ENCODE data around the gene MED12.

MED12 gene

DNA sequence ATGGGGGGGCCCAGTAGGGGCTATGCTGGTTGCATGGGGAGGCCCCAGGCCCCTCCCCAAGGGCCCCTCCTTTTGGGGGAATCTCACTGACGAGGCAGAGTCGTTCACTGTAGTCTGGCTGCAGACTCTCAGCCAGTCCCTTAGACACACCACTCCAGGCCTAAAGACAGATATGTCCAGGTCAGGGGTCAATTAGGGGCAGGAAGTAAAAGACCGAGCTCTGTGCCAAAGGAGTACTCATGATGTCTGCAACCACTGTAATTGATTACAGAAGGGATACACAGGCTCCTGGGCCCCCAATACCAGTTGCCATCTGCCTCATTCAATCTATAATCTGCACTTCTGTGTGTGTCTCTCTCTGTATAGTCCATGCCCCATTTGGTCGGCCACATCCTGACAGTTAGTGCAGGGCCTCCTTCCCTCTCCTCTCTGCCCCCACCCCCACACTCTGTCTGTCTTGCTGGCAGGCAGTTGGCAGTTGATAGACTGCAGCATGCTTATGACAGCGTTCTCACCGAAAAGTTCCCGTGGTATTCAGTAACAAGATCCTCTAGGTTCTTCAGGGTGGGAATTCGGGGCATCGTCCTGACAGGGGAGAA is 10.5 kb upstream of the MED12 start:
- peak; percentile 82 for DNase-seq

DNA sequence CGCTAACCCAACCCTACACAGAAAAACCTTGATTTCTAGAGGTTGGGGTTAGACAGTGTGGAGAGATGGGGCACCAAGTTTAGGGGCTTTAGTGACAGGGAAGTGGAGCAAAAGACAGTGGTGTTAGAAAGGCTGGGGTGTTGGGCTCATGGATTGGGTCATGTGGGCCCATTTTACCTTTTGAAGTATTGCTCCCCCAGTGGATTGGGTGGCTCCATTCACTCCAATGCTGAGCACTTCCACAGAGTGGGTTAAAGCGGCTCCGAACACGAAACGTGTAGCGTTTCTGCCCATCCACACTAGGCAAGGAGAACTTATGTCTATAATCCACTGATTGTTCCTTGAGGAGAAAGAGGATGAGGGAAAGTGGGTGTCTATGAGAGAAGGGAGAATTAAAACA is 9.3 kb upstream of the MED12 start:
- DNase-seq = peak; percentile 29

GRCh38 chrX:71111141-71111843 is 7.1 kb upstream of the MED12 start, which contains the start of gene IL2RG:
Gene IL2RG, minus strand, starts transcription at chrX:71111577. Its CDS starts 38 bp downstream, at chrX:71111539.
- peak; percentile 76 for DNase-seq

DNA sequence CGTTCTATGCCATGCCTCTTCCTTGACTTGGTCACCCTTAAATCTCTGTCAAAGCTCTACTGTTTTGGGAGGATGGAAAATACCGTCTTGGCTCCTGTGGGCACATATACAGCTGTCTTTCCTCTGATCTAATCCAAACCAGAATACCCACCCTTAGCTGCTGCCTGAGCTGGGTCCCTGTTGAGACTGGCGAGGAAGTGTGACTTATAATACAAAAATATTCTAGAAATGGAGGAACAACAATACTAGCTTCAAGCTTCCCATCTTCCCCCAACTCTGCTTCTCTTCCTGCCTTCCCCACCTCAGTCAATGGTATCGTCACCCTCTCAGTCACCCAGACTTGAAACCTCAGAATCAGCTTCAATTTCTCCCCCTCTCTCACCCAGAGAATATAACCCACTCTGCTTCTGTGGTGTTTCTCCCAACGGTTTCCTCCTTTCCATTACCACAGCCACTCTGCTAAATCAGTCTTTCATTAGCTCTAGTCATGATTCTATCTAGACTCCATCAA is 6.4 kb upstream of the MED12 start:
- DNase-seq = peak; percentile 18

DNA sequence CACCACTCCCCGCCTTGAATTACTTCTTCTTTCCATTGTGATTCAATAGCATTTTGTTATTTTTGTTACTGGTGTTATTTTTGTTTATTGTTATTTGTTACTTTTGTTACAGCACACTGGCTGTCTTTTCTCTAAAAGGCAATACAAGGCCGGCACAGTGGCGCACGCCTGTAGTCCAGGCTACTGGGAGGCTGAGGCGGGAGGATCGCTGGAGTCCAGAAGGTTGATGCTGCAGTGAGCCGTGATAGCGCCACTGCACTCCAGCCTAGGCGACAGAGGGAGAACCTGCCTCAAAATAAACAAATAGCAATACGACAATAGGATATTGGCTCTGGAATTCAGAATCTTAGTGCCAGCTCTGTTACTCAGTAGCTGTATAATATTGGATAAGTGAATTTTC is 1.0 kb upstream of the MED12 start:
- DNase-seq = no peak

GRCh38 chrX:71118985-71119535 is 664 bp downstream of the MED12 start:
- peak; percentile 21 for DNase-seq

GRCh38 chrX:71128166-71128833 is 9.9 kb downstream of the MED12 start:
- DNase-seq = no peak

GRCh38 chrX:71128915-71129765 is 10.7 kb downstream of the MED12 start:
- DNase-seq = peak; percentile 81

DNA sequence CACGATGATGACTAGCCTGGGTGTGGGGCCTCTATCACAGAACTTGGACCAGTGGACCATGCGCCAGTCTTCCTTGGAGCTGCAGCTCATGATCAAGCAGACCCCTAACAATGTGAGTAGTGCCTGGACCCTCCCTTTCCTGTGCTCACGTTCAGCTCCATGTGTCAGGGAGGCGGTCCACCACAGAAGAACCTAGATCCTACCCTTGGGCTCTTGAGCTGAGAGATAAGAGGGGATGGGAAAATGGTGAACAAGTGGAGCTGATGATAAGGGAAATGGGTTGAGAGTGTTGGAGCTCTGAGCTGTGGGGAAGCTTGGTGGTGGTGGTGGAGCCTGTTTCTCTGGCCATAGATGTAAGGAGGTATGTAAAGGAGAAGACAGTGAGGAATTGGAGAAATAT is 13.1 kb downstream of the MED12 start:
- peak; percentile 87 for DNase-seq

DNA sequence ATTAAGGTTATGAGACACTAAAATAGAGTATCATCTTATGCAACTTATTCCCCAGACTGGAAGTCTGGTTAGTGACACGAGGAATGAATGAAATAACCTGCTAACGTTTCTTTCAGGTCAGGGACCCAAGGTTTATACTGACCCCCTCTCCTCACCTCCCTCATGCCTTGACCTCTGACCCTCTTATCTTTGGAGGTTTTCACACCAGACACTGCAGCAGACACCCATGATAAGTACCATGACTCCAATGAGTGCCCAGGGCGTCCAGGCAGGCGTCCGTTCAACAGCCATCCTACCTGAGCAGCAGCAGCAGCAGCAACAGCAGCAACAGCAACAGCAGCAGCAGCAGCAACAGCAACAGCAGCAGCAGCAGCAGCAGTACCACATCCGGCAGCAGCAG is 22.0 kb downstream of the MED12 start:
- DNase-seq = no peak

GRCh38 chrX:71143508-71143907 is 25.1 kb downstream of the MED12 start:
- DNase-seq = peak; percentile 35

- DNase-seq = no peak
These were observed 26.3 kb downstream of the MED12 start, which contains the start of gene NLGN3 for GRCh38 chrX:71144651-71145050. Gene NLGN3, plus strand, starts transcription at chrX:71144841. Its CDS starts 2,909 bp downstream, at chrX:71147750.

DNA sequence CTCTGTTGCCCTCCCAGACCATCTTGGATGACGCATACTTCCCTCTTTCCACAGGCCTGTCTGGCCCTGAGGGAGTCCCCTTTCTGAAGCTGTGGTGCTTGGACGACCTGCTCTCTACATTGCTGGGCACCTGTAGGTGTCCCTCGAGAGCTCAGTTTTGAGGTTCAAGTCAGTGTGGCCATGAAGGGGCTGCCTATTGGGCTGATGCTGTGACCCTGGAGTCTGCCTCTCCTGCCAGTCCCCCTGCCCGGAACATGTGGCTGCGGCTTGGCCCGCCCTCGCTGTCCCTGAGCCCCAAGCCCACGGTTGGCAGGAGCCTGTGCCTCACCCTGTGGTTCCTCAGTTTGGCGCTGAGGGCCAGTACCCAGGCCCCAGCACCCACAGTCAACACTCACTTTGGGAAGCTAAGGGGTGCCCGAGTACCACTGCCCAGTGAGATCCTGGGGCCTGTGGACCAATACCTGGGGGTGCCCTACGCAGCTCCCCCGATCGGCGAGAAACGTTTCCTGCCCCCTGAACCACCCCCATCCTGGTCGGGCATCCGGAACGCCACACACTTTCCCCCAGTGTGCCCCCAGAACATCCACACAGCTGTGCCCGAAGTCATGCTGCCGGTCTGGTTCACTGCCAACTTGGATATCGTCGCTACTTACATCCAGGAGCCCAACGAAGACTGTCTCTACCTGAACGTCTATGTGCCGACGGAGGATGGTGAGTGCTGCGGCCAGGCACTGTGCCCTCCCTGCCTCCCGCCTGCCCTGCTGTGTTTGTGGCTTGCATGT is 29.3 kb downstream of the MED12 start:
- no peak for DNase-seq

GRCh38 chrX:71148278-71148663 is 29.9 kb downstream of the MED12 start:
- no peak for DNase-seq

DNA sequence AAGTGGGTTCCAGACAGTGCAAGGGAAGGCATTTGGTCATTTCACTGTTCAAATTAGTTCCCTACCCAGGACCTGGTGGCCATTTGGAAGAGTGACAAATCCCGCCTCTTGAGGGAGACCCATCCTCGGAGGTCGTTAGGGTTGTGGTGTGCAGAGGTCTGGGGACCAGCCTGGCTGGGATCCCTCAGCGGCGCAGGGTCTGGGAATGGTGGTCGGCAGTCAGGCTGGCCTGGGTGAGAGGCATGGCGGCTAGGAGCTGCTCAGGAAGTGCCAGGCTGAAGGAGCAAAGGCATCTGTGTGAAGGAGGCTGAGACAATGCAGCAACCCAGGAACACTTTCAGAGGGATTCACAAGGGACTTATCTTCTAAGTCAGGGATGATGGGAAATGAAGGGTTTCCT is 33.0 kb downstream of the MED12 start:
- no peak for DNase-seq

DNA sequence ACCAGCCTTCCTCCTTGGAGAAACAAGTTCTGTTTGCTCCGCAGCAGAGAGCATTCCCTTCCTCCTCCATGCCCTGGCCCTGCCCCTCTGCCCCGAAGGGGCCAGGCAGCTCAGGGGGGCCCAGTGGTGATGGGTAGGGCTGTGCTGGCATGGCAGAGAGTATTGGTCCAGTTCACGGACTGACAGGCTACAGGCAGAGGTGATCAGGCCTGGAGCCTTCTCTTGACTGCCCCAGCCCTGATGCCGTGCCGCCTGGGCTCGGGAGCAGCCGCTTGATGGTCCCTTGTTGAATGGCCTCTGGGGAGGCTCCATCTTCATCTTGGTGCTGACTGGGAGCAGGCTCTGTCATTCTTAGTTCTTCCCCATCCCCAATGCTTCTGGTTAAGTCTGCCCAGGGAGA is 35.8 kb downstream of the MED12 start:
- DNase-seq = no peak

DNA sequence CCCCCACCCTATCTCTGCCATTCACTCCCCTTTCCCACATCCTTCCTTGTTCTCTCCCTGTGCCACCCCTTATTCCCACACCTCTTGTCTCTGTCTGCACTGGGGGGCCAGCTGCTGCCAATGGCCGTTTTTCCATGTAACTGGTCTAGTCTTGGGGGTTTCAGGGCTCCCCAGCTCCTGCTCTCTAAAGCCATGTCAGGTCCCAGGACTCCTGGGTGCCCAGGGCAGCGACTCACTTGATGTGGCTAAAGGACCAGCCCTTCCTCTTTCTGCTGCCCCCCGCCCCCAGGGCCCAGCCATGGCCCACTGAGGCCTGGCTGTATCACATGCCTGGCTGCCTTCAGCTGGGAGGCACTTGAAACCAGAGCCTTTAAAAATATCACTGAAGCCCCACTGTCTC is 36.2 kb downstream of the MED12 start:
- no peak for DNase-seq

DNA sequence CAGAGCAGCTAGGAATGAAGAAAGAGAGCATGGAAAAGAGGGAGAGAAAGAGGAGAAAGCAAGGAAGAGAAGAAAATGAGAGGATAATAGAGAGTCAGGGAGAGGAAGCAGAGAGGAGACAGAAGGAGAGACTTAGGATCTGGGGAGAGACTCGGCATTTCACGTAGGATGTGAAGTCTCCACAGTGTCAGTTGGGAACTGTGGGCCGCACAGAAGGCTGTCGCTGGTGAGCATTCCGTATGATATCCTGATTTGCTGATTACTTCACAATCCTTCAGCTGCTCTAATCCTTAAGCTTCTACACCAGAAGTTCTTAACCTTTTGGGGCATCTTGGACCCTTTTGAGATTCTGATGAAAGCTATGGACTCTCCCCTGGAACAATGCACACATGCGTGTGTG is 40.2 kb downstream of the MED12 start:
- no peak for DNase-seq

DNA sequence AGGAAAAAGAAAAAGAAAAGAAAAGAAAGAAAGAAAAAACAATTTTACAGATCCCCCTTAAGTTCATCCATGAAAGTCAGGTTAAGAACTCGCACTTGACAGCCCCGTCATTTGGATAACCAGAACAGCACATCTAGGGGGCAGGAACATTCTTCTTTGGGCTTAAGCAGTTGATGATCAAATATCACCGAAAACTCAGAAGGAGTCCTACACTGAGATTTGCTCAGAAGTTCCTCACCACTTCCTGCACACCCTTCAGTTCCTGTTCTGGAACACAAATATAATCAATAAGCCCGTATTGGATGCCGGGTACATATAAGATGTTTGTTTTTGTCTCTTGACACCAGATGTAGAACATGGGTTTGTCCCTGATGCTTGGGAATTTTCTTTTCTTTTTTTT is 40.9 kb downstream of the MED12 start:
- no peak for DNase-seq

GRCh38 chrX:71160475-71160874 is 42.1 kb downstream of the MED12 start:
- DNase-seq = no peak

GRCh38 chrX:71162981-71163380 is 44.6 kb downstream of the MED12 start:
- DNase-seq = no peak

DNA sequence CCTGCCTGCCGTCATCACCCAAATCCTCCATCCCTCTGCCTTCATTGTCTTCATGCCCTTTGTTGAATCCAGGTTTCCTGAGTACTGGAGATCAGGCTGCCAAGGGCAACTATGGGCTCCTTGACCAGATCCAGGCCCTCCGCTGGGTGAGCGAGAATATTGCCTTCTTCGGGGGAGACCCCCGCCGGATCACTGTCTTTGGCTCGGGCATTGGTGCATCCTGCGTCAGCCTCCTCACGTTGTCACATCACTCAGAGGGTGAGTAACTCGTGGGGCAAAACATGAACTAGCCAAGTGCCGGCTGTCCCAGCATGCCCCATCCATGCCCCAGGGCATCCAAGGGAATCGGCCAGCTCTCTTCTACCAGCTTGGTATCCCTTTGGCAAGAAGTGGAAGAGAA is 45.7 kb downstream of the MED12 start:
- no peak for DNase-seq

Measured in hematopoietic multipotent progenitor cell treated with erythropoietin and hydrocortisone succinate and interleukin-3 and kit ligand, for 6 days (in vitro differentiated cells).